ENCODE results near the gene TMEM158.

The TMEM158 gene

GRCh38 chr3:45182915-45183871 is 42.9 kb downstream of the TMEM158 start:
- Histone ChIP-seq H3K9me3 (ENCODE audit: insufficient read depth, low read length) (no peaks in the 10 kb centered on the region), H3K9ac (ENCODE audit: low read length) (no peak overlapping the region), H3K4me3 (ENCODE audit: insufficient read depth, low read length, poor library complexity, severe bottlenecking) (no peak overlapping the region), H3K36me3 (ENCODE audit: low read length) (no peaks in the 10 kb centered on the region), H4K20me1 (ENCODE audit: low read depth, low read length) (no peaks in the 10 kb centered on the region), H3K27me3 (ENCODE audit: low read length) (no peaks in the 10 kb centered on the region), H2AFZ (ENCODE audit: low read depth, low read length, severe bottlenecking) (no peak overlapping the region), H3F3A (ENCODE audit: insufficient read depth) (no peaks in the 10 kb centered on the region), H3K27ac (ENCODE audit: low read depth, low read length) (no peak overlapping the region), H3K79me2 (ENCODE audit: insufficient read depth, low read length) (no peaks in the 10 kb centered on the region), H3K9me2 (replicated peaks; ENCODE audit: insufficient read depth, low read length) (no peaks in the 10 kb centered on the region), H3K4me2 (ENCODE audit: low read depth, low read length, poor library complexity, severe bottlenecking) (no peak overlapping the region)
- no peak for TF ChIP-seq CTCF (IDR thresholded peaks at IDR 0.05; ENCODE audit: insufficient read depth, low read length, poor library complexity, severe bottlenecking)
- TF ChIP-seq EZH2phosphoT487 (conservative IDR thresholded peaks at IDR 0.05; ENCODE audit: low read length), result no peak

- Histone ChIP-seq H2AFZ (ENCODE audit: low read depth, low read length, severe bottlenecking) (no peak overlapping the region), H3K9ac (ENCODE audit: low read length) (no peak overlapping the region), H3K27me3 (ENCODE audit: low read length) (no peaks in the 10 kb centered on the region), H3K4me3 (ENCODE audit: insufficient read depth, low read length, poor library complexity, severe bottlenecking) (no peak overlapping the region), H3K4me2 (ENCODE audit: low read depth, low read length, poor library complexity, severe bottlenecking) (no peak overlapping the region), H3K36me3 (ENCODE audit: low read length) (no peaks in the 10 kb centered on the region), H4K20me1 (ENCODE audit: low read depth, low read length) (no peaks in the 10 kb centered on the region), H3K9me3 (ENCODE audit: insufficient read depth, low read length) (no peaks in the 10 kb centered on the region), H3K9me2 (replicated peaks; ENCODE audit: insufficient read depth, low read length) (no peaks in the 10 kb centered on the region), H3K27ac (ENCODE audit: low read depth, low read length) (no peak overlapping the region), H3F3A (ENCODE audit: insufficient read depth) (no peaks in the 10 kb centered on the region), H3K79me2 (ENCODE audit: insufficient read depth, low read length) (no peaks in the 10 kb centered on the region)
- TF ChIP-seq EZH2phosphoT487 (conservative IDR thresholded peaks at IDR 0.05; ENCODE audit: low read length) (no peak), CTCF (IDR thresholded peaks at IDR 0.05; ENCODE audit: insufficient read depth, low read length, poor library complexity, severe bottlenecking) (no peak)
Observed at GRCh38 chr3:45181496-45181895, 44.6 kb downstream of the TMEM158 start.

GRCh38 chr3:45180899-45181298 is 45.2 kb downstream of the TMEM158 start:
- no peak overlapping the region for H2AFZ ChIP-seq (ENCODE audit: low read depth, low read length, severe bottlenecking)
- H3K4me2 ChIP-seq (ENCODE audit: low read depth, low read length, poor library complexity, severe bottlenecking), result no peak overlapping the region
- TF ChIP-seq EZH2phosphoT487 (conservative IDR thresholded peaks at IDR 0.05; ENCODE audit: low read length), result no peak
- TF ChIP-seq CTCF (IDR thresholded peaks at IDR 0.05; ENCODE audit: insufficient read depth, low read length, poor library complexity, severe bottlenecking), result no peak
- no peak overlapping the region for H3K9ac ChIP-seq (ENCODE audit: low read length)
- H3K79me2 ChIP-seq (ENCODE audit: insufficient read depth, low read length), result no peaks in the 10 kb centered on the region
- H3K36me3 ChIP-seq (ENCODE audit: low read length), result no peaks in the 10 kb centered on the region
- no peaks in the 10 kb centered on the region for H3K27me3 ChIP-seq (ENCODE audit: low read length)
- no peak overlapping the region for H3K27ac ChIP-seq (ENCODE audit: low read depth, low read length)
- no peaks in the 10 kb centered on the region for H3K9me3 ChIP-seq (ENCODE audit: insufficient read depth, low read length)
- H3K4me3 ChIP-seq (ENCODE audit: insufficient read depth, low read length, poor library complexity, severe bottlenecking), result no peak overlapping the region
- no peaks in the 10 kb centered on the region for H3K9me2 ChIP-seq (replicated peaks; ENCODE audit: insufficient read depth, low read length)
- no peaks in the 10 kb centered on the region for H4K20me1 ChIP-seq (ENCODE audit: low read depth, low read length)
- no peaks in the 10 kb centered on the region for H3F3A ChIP-seq (ENCODE audit: insufficient read depth)

Measured in SU-DHL-6 (cell line).